Measurements from ENCODE around the gene CEMIP2. TPM values are rescaled to one million over a fixed set of nuclear protein-coding genes. Genes with fewer than 3 reads are reported as not detected.

CEMIP2 gene
- total RNA-seq, 2 donors from 2014 or later: 20.4 to 86.5 TPM

GRCh38 chr9:71637926-71638325 lies 130.4 kb downstream of the CEMIP2 start:
- no peak overlapping the region for H3K27ac ChIP-seq
- no peaks in the 10 kb centered on the region for H3K4me1 ChIP-seq (replicated peaks)
- TF ChIP-seq POLR2AphosphoS5 (IDR thresholded peaks at IDR 0.05) (no peak), POLR2A (IDR thresholded peaks at IDR 0.05) (no peak)
- TF ChIP-seq, protein P1, sequence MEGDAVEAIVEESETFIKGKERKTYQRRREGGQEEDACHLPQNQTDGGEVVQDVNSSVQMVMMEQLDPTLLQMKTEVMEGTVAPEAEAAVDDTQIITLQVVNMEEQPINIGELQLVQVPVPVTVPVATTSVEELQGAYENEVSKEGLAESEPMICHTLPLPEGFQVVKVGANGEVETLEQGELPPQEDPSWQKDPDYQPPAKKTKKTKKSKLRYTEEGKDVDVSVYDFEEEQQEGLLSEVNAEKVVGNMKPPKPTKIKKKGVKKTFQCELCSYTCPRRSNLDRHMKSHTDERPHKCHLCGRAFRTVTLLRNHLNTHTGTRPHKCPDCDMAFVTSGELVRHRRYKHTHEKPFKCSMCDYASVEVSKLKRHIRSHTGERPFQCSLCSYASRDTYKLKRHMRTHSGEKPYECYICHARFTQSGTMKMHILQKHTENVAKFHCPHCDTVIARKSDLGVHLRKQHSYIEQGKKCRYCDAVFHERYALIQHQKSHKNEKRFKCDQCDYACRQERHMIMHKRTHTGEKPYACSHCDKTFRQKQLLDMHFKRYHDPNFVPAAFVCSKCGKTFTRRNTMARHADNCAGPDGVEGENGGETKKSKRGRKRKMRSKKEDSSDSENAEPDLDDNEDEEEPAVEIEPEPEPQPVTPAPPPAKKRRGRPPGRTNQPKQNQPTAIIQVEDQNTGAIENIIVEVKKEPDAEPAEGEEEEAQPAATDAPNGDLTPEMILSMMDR (IDR thresholded peaks at IDR 0.05): no peak
- H3K4me3 ChIP-seq: no peak overlapping the region
- no peaks in the 10 kb centered on the region for H3K27me3 ChIP-seq (replicated peaks; ENCODE audit: insufficient read depth)
- intact Hi-C loops (cut with DNase I): no loop called here
- WGBS: 65% methylated on average over 5 of the region's 5 CpGs
- DNase-seq (ENCODE audit: low spot score): no peak
- H3K36me3 ChIP-seq: no peaks in the 10 kb centered on the region
- H3K9me3 ChIP-seq: no peaks in the 10 kb centered on the region

DNA sequence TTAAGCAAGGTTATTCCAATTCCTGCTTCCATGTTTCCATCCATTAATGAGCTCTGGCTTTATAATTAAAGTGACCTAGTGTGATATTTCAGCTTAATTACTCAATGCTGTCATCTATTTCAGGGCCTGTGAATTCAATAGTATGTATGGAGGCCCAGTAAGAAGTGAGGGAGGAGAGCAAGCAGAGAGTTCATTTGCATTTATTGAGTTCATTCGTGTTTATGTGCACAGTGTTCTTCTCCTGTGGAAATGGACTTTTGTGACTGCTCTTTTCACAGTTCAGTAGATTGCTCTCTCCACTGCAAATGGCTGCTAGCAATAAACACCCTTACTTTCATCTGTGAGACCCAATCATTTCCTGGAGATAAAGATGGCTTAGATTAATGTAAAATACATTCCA lies 130.9 kb downstream of the CEMIP2 start:
- TF ChIP-seq, protein P1 (IDR thresholded peaks at IDR 0.05): no peak
- TF ChIP-seq POLR2A (IDR thresholded peaks at IDR 0.05) (no peak), POLR2AphosphoS5 (IDR thresholded peaks at IDR 0.05) (no peak)
- Histone ChIP-seq H3K4me3 (no peak overlapping the region), H3K27ac (no peak overlapping the region), H3K9me3 (no peaks in the 10 kb centered on the region), H3K36me3 (no peaks in the 10 kb centered on the region), H3K4me1 (replicated peaks) (no peaks in the 10 kb centered on the region), H3K27me3 (replicated peaks; ENCODE audit: insufficient read depth) (no peaks in the 10 kb centered on the region)
- DNase-seq (ENCODE audit: low spot score): no peak
- 20% methylated on average over 1 of the region's 1 CpG for WGBS
- intact Hi-C loops (cut with DNase I): no loop called here

- TF ChIP-seq, protein P1 (IDR thresholded peaks at IDR 0.05): no peak
- no peak for TF ChIP-seq POLR2AphosphoS5 (IDR thresholded peaks at IDR 0.05)
- no peak for TF ChIP-seq POLR2A (IDR thresholded peaks at IDR 0.05)
- H3K27ac ChIP-seq: no peak overlapping the region
- no peaks in the 10 kb centered on the region for H3K9me3 ChIP-seq
- intact Hi-C loops (cut with DNase I): no loop called here
- H3K4me1 ChIP-seq (replicated peaks): no peaks in the 10 kb centered on the region
- H3K4me3 ChIP-seq: no peak overlapping the region
- WGBS: 96% methylated on average over 5 of the region's 5 CpGs
- no peaks in the 10 kb centered on the region for H3K27me3 ChIP-seq (replicated peaks; ENCODE audit: insufficient read depth)
- DNase-seq (ENCODE audit: low spot score): no peak
- H3K36me3 ChIP-seq: no peaks in the 10 kb centered on the region
These were observed 132.0 kb downstream of the CEMIP2 start for GRCh38 chr9:71636143-71636839.

DNA sequence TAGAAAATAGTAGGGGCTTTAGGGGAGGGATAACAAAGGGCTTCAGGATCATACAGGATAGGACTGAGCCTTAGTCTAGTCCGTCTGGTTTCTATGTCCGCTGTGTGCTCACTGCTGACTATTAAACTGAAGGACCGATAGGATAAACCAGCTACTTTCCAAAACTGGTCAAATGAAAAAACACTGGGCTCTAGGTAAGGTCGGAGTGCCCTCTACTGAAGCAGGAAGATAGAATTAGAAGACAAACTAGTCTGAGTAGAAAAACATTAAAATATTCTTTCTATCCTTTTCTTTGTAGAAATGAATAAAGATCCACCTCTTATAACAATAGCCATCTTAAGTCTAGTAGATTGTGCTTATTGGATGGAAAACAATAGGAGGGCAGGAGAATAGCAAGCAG lies 133.6 kb downstream of the CEMIP2 start:
- Histone ChIP-seq H3K36me3 (no peaks in the 10 kb centered on the region), H3K27me3 (replicated peaks; ENCODE audit: insufficient read depth) (no peaks in the 10 kb centered on the region), H3K9me3 (no peaks in the 10 kb centered on the region), H3K4me3 (no peak overlapping the region), H3K27ac (no peak overlapping the region), H3K4me1 (replicated peaks) (no peaks in the 10 kb centered on the region)
- TF ChIP-seq POLR2AphosphoS5 (IDR thresholded peaks at IDR 0.05) (no peak), POLR2A (IDR thresholded peaks at IDR 0.05) (no peak)
- TF ChIP-seq, protein P1 (IDR thresholded peaks at IDR 0.05): no peak
- WGBS: 68% methylated on average over 4 of the region's 4 CpGs
- intact Hi-C loops (cut with DNase I): no loop called here
- no peak for DNase-seq (ENCODE audit: low spot score)

Other genes with a start within 250 kb of the CEMIP2 start
- gene ABHD17B, start 142.7 kb upstream of the CEMIP2 start, total RNA-seq: 10 to 100 TPM; 31.6 to 42.4 TPM
- 10 to 100 TPM; 20.1 to 21.4 TPM for gene C9orf85, start 143.1 kb upstream of the CEMIP2 start, total RNA-seq

All from prostate gland (tissue), 2 donors.